NCI-H510A (cell line): Measurements from ENCODE around the gene PDK4.

Experiments
- DNase-seq: peaks from one replicate; lab custom pipeline; 2025; lab: John Stamatoyannopoulos, UW

PDK4 gene

DNA sequence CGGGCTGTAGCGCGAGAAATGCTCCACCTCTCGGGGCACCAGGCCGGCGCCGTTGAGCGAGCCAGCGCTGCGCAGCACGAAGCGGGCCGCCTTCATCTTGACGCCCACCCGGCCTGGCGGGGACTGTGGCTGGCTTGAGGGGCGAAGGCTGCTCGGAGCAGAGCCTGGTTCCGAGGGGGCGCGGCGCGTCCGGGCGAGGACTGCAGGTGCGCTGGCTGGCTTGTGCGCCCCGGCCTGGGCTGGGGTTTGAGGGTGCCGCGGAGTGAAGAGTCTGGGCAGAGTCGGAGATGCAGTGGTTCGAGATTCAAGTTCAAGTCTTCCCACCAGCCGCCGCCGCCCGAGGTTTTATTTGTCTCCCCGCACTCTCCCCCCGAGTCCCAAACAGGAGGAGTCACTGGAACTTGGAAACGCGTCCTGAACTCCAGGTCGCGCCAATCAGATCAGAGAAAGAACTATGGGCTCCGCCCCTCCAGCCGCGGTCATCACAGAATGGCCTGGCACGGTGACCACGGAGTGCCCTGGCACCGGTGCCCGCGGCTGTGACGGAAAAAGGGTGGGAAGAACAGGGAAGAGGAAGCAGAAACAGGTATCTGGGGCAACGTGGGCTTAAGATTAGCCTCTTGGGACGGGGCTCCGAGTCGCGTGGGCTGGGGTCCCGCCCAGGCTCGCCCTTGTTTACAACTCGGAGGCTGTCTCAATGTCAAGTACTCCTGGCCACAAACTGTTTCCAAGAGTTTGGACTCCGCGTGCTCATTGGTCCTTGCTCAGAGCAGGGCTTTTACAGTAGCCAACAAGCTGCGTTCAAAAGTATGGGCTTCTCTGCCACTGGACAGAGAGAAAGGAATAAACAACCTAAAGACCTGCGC lies at the start of gene PDK4:
Gene PDK4 (minus strand): TSS at position 319 of the 866 bp plus-strand sequence. CDS start 223 bp downstream, at position 96.
- DNase-seq, result peak; percentile 52

DNA sequence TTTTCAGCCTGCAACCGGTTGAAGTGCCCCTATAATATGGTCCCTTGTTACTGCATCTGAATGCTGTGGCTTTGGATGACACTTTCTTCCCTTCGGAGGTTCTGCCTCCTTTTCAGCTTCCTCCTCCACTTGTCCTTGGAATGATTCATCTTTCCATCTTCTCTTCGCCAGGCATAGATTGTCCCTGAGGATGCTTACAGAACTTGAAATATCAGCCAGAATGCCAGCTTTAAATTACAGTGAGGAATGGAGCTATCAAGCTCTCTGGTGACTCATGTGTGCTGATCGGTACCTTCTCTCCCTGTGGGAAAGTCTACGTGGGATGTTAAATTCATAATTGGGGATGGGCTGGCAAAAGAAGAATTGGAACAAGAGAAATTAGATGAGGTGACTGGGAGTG lies 45.9 kb upstream of the PDK4 start:
- DNase-seq, result no peak

DNA sequence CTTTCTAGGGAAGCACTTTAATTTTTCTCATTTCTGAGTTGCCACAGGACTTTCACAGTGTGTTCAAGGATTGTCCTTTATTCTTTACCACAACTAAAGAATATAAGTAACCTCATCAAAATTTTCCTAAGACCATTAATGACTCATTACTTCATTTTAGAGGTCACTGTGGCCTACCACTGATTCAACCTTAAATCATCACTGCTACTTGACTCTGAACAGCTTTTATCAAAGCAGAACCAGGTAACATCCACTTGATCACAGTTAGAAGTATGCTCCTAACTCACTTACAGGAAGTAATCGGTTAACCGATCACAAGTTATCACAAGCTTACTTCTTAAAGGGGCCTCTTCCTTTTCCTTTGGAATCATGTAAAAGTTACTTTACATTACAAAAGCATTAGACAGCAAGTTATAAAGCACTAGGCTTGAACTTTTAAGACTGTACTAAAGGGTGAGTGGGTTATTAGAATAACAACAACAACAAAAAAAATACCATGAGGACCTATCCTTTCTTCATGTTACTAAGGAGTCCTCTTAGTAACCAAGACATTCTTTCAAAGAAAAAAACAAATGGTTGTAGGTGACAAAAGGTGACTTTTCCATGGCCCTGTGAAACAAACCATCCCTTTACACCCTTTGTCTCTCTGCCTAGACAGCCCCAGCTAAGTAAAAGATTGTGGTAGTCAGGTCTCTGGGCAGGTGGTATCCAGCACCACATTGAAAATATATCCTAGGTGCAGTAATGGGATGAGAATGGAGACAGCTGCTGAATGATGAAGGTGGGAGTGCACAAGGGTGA lies 40.0 kb upstream of the PDK4 start:
- no peak for DNase-seq

DNA sequence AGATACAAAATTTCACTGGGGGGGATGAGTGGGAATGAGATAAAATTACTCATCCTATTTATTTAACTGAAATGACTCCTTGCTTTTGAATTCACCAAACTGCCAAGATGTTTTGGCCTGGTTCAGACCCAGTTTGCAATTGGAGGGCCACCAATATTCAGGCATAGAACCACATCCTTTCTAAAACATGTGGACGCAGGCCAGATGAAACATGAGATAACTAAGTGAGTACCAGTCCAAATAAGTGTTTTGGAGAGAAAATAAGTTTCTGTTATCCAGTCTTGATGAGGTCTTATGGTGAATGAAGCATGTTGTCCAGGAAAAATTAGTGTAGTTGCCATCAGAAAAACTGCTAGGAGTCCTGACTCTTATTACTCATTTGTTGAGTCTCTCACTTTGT lies 36.3 kb upstream of the PDK4 start:
- no peak for DNase-seq

DNA sequence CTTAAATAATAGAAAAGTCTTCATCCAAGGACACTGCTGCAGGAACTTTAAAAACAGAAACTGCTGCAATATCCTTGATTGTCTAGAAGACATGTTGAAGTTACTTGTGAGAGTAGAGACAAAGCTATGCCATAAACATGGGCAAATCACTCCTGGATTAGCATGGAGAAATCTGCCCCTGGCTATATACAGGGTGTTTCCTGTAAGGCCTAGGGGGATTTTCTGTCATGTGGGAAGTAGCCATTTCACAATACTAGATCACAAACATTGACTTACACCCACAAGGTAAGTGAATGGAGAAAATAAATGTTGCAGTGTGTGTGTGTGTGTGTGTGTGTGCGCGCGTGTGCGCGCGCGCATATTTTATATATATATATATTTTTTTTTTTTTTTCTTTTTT lies 35.2 kb upstream of the PDK4 start:
- no peak for DNase-seq

DNA sequence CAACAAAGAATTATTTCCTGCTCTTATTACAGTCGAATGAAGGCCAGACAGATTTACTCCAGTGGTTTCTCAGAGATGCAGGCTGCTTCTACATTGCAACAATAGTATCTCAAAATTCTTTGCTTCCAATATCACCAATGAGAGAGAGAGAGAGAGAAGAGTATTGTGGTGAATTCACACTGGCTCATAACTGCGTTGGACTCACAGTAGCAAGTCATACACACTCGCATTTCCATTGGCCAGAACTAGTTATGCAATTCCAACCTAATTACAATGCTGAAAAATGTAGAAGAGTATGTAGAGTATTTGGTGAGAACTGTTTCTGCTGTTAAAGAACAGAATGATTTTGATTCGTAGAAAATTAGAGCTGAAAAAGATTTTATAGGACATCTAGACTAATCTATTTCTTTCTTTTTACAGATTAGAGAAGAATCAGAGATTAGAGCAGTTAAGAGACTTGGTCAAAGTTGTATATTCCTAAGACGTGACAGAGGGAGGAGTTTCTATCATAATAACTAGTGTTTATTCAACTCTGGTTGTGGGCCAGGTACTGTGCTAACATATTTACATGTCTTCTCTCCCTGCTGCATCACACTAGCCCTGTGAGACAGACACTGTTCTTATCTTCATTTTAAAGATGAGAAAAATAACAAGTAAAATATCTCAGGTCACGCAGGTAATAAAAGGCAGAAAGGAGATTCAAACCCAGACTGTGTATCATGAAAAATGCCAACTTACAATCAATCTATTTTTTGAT lies 34.6 kb upstream of the PDK4 start:
- no peak for DNase-seq

DNA sequence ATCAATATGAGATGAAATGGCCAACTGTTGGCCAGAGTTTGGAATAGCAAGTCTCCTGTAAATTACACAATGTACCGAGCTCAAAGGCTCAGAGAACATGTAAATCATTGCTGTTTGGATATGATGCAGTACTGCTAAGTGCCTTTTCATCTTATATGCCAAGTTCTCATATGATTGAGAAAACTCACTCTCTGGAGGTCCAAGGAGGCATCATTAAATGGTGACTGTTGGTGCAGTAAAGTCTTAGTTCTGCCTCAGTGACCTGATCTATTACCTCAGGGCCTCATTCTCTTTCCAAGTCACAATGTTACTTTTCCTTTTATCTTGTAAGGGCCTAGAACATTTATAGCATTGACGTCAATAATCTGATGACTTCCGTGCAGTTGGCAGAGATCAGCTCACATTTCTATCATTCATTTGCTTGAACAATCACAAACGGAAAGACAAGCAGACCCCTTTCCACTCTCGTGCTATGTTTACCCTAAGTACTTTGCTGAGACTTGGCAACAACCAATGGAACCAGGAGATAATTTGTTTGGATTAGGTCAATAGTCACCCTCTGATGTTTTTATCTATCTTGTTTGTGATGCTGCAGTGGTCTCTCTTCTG lies 32.6 kb upstream of the PDK4 start:
- no peak for DNase-seq

DNA sequence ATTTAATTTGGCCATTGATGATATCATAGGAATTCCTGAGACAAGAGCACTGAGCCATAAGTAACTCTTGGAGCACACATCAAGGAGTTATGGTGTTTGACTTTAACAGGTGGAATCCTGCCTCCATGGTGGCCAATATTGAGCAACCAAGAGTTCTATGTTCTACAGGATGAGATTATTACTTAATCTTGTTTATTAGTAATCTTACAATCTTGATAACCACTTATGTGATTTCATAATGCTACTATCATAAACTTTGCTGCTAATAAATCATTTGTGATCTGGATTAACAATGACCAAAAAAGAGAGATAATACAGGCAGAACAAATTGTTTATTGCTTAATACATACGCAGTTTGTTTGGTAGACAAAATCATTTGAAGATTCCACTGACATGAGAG lies 27.5 kb upstream of the PDK4 start:
- DNase-seq, result no peak

DNA sequence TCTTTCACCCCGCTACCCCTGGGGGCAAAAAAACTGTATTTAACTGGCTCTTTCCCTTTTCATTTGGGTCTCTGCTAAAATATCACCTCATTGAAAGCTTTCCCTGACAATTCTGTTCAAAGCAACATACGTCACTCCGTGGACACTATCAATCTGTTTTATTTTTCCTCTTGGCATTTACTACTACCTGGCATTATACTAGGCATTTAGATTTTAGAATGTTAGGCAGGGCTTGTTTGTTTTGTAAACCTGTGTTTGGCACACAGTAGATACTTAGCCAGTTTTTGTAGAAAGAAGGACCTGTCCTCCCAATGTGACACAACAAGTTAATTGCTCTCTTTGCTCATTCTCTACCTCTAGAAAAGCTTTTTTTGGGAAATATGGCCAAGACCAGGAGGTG lies 26.5 kb upstream of the PDK4 start:
- DNase-seq, result no peak

DNA sequence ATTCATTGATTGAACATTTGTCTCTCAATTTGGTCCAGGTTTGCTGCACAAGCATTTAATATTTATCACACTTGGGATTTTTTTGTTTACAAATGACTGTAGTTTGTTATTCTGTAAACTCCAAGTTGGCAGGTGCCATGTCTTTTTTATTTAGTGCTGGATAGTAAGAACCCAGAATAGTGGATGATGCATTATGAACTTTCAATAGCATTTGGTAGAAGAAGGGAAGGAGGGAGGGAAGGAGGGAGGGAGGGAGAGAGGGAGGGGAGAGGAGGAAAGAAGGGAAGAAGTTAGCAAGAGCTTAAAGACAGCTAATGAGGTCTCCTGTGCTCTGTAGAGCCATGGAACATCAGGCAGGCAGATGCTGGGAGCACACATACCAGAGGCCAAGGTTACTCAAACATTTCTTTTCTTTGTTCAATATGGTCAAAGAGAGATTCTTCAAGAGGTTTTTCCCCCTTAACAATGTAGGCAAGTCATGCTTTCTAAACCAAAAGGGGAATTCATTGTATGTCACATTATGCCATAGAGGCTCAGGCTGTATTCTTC lies 25.8 kb upstream of the PDK4 start:
- DNase-seq, result no peak

DNA sequence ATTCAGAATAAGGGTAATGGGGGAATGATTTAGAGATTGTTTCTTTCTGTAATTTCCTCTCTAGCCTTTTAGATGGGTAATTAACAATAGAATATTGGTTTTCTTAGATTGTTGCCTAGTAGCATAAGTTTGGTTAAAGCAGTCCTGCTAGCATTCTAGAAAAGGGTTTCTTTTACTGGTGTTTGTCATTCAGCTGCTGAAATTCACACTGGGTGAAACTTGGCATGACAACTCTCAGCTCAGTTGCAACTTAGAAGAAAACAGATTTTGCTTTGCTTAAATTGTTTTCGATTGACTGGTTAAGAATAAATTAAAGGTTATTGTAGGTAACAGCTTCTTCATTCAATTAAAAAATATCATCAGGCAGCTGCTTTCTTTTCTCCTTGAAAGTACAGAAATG lies 25.1 kb upstream of the PDK4 start:
- DNase-seq, result no peak

DNA sequence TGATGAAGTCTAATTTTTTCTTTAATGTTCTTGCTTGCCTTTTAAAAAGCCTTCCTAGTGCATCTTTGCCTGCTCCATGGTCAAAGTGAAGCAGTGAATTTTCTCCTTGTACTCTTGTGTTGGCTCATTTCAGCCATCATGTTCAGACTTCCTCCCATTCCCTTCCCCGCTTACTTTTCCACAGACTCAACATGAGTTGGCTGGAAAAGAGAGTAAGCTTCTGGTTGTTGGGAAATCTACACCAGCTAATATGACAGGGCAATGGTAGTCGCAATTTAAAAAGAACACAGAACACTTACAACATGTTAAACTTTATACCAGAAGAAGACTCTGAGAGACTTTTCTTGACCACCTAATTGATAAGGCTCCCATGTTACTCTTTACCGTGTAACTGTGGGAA lies 24.3 kb upstream of the PDK4 start:
- no peak for DNase-seq

DNA sequence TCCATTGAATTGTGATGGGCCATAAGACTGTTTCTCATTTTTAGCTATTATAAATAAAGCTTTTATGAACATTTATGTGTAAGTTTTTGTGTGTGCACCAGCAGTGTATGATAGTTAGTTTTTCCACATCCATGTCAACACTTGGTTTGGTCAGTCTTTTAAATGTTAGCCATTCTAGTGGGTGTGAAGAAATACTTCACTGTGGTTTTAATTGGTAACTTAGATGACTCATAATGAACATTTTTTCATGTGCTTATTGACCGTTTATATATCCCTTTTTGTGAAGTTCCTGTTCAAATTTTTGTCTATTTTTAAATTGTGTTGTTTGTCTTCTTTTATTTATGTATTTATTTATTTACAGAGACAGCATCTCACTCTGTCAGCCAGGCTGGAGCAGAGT lies 23.6 kb upstream of the PDK4 start:
- DNase-seq, result no peak

DNA sequence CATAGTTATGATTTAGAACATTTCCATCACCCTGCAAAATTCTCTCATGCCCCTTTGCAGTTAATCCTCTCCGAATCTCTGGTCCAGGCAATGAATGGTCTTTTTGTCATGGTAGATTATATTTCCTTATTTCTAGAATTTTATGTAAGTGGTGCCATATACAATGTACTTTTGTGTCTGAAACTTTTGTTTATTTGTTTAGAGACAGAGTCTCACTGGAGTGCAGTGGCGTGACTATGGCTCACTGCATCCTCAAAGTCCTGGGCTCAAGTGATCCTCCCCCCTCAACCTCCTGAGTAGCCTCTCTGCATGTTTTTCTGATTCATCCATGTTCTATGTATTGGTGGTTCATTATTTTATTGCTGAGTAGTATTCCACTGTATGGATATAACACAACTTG lies 23.2 kb upstream of the PDK4 start:
- no peak for DNase-seq

DNA sequence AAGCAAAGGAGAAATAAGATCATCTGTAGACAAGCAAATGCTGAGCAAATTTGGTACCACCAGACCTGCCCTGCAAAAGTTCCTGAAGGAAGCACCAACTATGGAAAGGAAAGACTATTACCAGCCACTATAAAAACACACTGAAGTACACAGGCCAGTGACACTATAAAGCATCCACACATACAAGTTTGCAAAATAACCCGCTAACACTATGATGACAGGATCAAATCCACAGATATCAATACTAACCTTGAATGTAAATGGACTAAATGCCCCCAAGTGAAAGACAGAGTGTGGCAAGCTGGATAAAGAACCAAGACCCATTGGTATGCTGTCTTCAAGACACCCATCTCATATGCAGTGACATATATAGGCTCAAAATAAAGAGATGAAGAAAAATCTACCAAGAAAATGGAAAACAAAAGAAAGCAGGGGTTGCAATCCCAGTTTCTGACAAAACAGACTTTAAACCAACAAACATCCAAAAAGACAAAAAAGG lies 18.2 kb upstream of the PDK4 start:
- DNase-seq, result no peak

DNA sequence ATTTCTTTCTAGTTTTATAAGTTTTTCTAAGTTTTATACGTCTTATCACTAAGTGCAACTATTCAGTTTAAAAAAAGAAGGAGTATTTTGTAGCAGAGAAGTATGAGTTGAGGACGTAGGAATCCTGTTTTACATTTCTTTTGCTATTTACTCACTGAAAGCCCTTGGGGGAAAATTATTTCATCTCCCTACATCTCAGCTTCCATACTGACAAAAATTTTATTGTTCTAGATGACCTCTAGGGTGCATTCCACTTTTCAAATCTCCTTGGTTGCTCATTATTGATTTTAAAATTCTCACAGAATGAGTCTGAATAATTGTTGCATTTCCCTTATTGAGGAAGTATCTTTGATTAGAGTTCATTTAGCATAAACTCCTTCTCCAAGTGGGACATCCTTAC lies 14.9 kb upstream of the PDK4 start:
- no peak for DNase-seq

DNA sequence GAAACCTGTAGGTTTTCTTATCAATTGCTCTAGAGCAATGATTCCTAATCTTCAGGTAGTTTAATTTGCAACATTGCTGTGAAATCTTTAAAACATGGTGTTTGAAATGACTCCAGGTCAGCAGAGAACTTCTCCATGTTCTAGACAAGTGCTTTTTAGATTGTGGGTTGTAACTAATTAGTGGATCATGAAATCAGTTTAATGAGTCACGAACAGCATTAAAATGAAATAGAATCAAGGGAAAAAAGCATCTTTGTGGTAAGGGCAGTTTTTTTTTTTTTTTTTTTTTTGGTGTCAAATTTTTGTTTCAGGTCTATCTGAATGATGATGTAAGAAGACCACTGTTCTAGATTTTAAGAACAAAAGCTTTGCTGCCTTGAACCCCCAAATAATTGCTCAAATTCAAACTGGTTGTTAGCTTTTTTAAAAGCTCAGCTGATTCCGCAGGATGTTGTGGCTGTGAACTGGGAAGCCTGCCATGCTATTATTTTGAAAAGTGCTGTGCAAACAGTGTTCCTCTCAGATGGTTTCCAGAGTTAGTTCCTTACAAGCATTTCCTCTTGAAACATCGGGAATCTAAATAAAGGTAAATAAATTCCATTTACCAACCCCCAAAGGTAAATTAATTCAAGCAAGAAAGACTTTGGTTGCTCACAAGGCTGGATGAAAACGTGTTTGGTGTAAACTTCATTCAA lies 13.1 kb upstream of the PDK4 start:
- DNase-seq, result peak; percentile 30

DNA sequence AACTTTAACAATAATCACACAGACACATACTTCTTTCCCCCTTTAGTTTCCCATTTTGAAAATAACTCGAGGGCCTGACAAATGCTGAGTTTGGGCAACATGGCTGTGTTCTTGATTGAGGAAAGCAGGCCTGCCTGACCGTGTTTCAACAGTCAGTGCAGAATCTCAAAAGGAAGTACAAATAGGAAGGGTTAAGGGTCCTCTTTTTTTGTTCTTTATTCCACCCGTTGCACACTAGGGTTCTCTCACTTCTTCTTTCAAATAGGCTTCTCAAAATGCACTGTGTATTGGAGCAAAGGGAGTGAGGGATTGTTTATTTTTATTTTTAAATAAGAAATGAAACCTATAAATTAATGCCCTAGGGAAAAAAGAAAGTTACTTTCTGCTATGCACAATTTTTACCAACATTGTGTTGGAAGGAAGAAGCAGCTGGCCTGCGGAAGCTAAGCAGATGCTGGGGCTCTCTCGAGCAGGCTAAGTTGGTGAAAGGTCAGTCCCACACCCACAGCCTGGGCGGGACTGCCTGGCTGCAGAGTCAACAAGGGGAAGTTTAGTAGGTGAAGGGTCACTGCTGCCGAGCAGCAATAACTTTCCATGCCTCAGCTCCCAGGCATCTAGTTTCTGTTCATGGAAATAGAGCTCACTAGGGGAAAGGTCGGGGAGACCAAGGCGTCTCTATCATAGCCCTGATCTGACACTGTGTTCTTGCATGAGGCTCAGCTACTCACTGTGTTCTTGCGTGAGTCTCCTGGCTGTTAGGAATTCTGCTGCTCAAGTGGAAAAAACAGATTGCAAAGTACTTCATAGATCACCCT lies 12.2 kb upstream of the PDK4 start:
- DNase-seq, result peak; percentile 70

DNA sequence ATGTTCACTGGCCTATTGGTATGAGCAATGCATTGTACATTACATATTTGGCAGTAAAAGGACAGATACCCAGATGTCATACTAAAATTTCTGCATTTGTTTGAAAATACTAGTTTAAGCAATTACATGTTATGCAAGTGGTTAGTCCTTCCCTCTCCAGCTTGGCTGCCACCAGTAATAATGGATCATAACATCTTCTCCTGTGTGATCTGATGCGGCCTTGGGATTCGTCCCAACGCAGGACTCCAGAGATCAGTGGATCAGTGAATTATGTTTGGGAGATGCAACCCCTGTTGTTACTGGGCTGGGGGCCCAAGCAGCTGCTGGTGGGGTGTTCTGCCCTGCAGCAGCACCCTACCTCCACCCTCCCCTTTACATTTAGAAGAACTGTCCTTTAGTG lies 11.2 kb upstream of the PDK4 start:
- DNase-seq, result no peak

DNA sequence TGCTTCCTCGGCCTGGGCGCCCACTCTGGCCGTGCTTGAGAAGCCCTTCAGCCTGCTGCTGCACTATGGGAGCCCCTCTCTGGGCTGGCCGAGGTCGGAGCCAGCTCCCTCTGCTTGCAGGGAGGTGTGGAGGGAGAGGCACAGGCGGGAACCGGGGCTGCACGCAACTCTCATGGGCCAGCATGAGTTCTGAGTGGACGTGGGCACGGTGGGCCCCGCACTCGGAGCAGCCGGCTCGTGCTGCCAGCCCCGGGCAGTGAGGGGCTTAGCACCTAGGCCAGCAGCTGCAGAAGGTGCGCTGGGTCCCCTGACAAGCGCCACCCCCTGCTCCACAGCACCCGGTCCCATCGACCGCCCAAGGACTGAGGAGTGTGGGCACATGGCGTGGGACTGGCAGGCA lies 9.0 kb upstream of the PDK4 start:
- no peak for DNase-seq
